Adipose tissue (tissue), 3 donors: Measurements from ENCODE around the gene STAT4. TPM values are rescaled to one million over a fixed set of nuclear protein-coding genes. Genes with fewer than 3 reads are reported as not detected.

Source experiments
- H3K27ac ChIP-seq: one replicate; pipeline ENCODE4 v1.5.1; 2013; ENCODE audit warnings: low read depth, low read length
- whole genome bisulfite sequencing, 3 donors: extraction: QIAGEN DNeasy Blood & Tissue Kit; methylation state at CpG; one replicate each; pipeline ENCODE4 v1.1.7; 2013; 5-methylcytosine and 5-hydroxymethylcytosine counted together
- polyA plus RNA-seq, 3 donors: library from polyadenylated mRNA; stranded (reverse); fragments of 200-250 nt; gene quantifications; one replicate each; pipeline ENCODE4 v1.2.3, GENCODE V29; 2013
- donor health status: healthy with polysubstance abuse.
- donor health status: Bipolar disorder and iron deficiency.
- donor health status: healthy.

STAT4 gene
- polyA plus RNA-seq, 3 donors, result 0.90 to 3.9 (median 1.7) TPM

DNA sequence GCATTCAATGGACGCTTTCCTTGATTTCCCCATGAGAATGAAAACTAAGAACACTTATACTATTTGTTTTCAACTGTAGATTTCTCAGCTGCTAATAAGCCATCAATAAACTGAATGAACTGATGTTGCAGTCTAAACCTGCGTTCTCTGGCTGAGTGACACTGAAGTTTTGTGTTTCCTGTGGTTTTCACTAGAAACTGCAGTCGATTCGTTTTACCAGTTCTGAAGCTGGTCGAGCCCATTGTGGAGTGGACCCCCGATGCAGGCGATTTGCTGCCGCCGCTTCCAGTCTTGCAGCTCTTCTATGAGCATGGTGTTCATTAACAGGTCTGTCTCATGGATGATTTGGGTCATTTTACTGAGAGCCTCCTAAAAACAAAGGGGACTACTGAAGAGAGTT lies 86.2 kb downstream of the STAT4 start:
- H3K27ac ChIP-seq, result no peak overlapping the region
- 53 to 82% (median 65%) methylated on average over 9 of the region's 9 CpGs for WGBS, 3 donors

DNA sequence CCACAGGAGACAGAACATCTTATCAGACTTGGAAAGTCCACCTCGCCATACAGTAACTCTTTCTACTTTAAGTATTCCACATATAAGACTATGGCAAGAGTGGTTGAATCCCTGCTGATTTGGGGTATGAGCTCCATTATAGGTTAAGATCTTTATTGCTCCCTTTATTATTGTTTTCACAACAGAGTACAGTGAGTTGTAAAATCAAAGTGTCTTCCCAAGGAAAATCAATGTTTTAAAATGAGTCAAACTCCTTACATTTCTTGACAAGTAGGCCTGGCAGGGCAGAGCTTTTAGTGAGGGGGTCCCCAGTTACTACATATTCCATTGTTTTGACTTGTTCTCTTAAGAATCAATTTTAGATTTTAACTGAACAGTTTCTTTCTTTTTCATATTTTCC lies 87.2 kb downstream of the STAT4 start:
- 90 to 93% (median 91%) methylated on average over 1 of the region's 1 CpG for WGBS, 3 donors
- H3K27ac ChIP-seq, result no peak overlapping the region

DNA sequence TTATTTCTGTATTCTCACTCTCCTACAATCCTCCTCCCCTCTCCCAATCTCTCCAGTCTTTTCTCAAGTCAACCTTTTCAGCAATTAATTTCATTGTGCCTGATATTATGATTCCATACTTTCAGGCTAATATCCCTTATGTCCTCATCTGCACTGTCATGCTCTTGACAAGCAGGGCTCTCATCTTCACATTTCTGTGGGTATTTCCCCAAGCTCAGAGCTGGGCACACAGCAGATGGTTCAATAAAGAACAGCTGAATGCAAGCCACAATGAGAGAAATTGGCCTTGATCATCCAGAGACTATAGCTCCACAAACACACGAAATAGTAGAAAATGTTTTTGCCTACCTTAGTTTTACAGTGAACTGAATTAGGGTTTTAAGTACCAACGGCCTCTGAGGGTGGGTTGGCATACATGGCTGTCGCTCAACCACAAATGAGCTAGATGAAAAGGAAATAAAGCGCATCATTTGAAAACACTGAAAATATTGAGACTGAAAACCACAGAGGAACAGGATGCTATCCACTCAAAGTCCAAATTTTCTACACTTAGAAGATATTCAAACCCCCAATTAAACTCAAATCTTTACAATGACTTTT lies 89.3 kb downstream of the STAT4 start:
- 83 to 88% (median 84%) methylated on average over 4 of the region's 4 CpGs for WGBS, 3 donors
- no peak overlapping the region for H3K27ac ChIP-seq

DNA sequence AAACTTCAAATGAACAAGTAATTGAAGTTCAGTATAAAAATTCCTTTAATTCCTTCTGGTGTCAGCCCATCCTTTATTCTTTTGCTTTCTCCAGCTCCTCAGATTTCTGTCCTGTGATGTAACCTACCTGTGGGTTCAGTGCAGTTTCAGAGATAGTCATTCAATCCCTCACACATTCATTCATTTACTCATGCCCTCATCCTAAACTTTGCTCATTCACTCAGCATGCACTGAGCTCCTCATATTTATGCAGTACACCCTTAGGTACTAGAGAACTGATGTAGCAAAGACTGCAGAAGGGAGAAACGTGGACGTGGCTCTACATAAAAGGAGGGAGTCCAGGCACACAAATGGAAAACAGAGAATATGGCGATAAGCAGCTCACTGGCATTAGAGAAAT lies 91.5 kb downstream of the STAT4 start:
- WGBS, 3 donors, result 84 to 96% (median 94%) methylated on average over 3 of the region's 3 CpGs
- H3K27ac ChIP-seq, result no peak overlapping the region

DNA sequence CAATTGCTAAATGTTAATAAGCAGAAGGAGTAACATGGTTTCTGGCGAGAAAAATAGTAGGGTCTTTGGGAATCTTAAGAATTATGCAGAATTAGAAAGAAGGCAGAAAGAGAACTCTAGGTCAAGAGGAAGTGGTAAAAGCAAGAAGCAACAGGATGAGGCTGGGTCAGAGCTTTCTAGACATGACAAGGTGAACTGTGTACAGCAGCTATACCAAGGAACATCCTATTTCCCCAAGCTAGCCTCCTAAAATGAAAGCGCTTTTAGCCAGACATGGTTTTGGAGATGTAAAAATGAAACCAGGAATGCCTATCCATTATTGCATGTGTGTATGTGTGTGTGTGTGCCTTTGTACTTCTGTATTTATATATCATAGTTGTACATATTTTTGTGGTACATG lies 94.6 kb downstream of the STAT4 start:
- 57 to 90% (median 57%) methylated on average over 2 of the region's 2 CpGs for WGBS, 3 donors
- no peak overlapping the region for H3K27ac ChIP-seq

DNA sequence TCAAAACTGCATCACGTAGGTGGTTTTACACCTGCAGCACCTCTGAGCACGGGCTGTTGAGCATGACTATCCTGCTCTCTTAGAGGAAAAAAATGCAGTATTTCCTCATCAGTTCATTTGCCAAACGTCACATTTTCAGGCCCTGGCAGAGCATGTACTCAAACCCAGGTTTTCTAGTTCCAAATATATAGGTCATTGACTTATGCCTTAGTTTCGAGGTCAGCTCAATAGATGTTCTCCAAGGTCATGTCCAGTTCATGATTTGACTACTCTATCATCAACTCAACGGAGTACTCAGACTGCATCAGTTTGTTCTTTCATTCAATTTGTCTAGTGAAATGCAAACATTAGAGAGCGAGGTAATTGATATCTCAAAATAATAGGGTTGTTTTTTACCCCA lies 97.5 kb downstream of the STAT4 start:
- 61 to 82% (median 79%) methylated on average over 6 of the region's 6 CpGs for WGBS, 3 donors
- H3K27ac ChIP-seq, result no peak overlapping the region

DNA sequence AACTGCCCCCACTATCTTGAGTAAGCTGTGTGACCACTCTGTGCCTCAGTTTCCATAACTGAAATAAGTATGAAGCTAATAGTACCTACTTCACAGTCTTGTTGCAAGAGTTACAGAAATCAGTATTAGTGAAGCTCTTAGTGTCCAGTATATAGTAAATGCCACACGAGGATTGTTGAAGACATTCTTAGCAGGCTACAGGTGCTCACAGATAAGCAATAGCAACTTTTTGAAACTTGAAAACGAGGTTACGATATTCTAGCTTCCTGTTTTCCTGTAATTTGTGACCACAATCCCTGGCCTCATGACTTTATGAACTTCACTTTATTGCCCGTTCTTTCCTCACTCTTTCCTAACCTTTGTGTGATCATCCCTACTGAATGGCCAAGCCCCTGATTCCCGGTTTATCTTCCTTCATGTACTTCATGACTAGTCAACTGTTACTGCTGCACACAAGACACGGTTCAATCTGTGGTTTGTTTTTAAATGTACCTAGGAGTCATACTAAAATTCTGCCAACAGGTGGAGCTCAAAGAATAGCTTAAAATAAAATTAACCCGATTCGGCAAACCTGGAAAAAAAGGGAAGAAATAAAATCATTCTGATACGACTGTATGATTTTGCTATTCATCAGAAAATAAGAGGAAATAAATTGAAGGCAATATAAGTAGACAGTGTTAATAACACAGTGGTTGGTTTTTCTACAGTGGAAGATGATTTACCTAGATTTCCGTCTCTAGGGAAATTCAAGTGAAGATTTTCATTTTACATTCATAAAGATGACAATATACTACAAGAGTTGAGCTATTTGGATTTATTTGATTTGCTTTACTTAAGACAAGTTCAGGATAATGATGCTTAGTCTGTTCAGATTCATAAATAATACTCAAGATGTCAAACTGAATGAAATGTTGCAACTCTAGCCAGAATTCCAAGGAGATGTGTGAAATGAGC lies 98.7 kb downstream of the STAT4 start:
- WGBS, 3 donors, result 15 to 26% (median 17%) methylated on average over 10 of the region's 10 CpGs
- no peak overlapping the region for H3K27ac ChIP-seq

DNA sequence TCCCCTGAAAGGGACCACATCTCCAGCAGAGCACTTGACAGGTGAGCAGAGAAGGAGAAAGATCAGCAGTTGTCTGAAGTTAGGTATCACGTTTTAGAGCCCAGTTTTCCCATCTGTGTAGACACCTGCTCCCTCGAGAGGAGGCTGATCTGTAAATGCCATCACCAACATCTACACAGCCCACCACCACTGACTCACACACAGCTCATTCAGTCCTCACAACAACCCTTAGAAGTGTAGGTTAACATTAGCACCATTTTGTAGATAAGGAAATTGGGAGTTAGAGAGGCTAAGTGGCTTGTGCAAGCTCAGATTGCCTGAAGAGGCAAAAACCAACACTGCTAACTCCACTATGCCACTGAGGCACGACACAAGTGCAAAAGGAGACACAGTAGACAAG lies 99.6 kb downstream of the STAT4 start:
- 80 to 84% (median 83%) methylated on average over 3 of the region's 3 CpGs for WGBS, 3 donors
- no peak overlapping the region for H3K27ac ChIP-seq

DNA sequence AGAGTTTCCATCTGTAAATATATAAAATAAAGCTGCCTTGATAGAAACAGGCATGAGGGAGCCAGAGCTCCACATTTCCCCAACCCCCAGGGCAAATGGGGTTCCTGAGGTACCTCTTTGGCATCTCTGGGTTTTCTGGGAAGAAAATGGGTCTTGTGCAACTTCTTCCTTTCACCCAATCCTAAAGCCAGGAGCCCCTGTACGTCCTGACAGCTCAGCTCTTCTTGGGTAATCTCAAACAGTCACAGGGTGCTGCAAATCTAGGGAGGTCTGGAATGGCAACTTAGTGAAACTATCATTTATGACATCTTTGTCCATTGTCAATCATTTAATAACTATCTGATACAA lies 100.2 kb downstream of the STAT4 start:
- H3K27ac ChIP-seq, result no peak overlapping the region
- 27 to 57% (median 42%) methylated on average over 1 of the region's 1 CpG for WGBS, 3 donors

DNA sequence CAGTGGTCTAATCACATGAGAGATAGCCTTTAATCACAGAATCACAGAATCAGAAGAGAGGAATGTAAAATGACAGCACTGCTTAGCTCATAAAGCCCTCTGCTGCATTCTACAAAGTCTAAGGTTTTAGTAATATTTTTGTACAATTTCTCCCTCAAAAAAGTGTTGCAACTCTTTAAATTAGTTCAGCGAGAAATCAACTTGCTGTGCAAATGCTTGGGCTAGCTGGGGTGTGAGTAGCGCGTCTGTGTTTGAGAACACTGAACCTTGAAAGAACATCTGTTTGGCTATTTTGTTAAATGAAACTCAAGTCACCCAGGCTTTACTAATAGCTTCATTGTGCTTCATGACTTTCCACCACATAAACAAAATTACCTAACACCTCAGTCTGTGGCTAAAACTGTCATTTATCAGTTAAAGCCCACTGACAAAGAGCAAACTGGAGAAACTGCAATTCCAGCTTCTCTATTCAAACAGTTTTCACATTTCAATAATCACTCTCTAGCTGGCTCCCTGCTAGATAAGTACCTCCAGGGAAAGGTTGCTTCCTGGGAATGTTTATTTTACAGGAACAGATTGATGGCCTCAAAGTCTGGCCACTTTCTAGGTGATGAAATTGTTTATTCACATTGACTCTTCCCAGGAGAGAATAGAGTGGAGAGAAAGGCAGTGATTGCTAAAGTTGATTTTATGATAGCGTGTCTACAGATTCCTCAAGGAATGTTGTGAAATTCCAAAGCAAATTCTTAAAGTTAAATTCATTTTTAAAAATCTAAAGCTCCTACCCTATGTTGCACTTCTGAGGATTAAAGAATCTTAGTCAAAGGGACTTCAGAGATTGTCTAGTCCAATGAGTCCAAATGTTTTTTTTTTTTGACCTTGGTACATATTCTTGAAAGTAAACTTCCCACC lies 100.8 kb downstream of the STAT4 start:
- H3K27ac ChIP-seq, result no peak overlapping the region
- WGBS, 3 donors, result 16 to 58% (median 52%) methylated on average over 4 of the region's 4 CpGs

DNA sequence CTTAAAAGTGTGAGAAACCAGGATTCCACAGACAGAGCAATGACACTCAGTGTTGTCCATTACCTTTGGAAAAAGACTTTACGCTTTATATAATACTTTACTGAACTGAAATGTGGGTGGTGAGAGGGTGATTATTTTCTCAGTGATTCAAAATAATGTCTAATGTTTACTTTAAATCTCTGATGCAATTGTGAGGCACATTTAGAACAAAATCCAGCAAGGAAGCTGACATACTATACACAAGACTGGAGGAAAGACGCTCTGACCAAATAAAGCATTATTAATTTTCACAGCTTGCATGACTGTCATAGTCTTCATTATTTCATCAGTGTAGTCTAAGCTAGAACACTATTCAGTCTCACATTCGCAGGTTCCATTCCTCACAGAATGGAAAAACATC lies 102.7 kb downstream of the STAT4 start:
- WGBS, 3 donors, result 88 to 98% (median 97%) methylated on average over 3 of the region's 3 CpGs
- H3K27ac ChIP-seq, result no peak overlapping the region

DNA sequence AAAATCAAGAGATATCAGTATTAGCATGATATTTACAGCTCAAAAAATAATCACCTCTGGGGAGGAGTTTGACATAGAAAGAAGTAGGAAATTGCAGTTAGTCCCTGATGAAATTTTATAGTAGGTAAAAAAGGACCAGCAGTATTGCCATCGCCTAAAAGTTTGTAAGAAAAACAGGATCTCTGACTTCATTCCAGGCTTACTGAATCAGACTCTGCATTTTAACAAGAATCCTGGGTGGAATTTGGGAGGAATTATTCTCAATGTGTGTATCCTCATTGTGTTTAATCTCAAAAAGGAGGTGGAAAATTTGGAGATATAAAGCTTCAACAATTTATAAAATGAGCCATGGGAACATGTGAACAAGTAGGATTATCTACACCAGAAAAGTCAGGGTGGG lies 105.7 kb downstream of the STAT4 start:
- no peak overlapping the region for H3K27ac ChIP-seq
- 79 to 100% (median 84%) methylated on average over 1 of the region's 1 CpG for WGBS, 3 donors

DNA sequence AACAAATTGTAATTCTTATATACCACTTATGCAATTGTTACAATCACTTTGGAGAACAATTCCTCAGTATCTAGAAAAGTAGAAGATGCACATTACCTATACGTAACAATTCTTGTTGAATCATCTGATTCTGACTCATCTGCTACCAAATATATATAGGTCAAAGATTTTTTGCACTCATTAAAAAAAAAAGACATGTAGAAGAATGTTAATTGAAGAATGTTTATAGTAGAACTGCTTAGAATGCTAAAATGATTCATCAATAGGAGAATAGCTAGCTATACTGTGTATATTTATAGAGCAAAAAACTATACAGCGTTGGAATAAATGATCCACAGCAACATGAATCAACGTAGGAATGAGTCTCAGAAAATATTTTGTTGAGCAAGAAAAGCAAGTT lies 107.4 kb downstream of the STAT4 start:
- no peak overlapping the region for H3K27ac ChIP-seq
- 93 to 96% (median 94%) methylated on average over 3 of the region's 3 CpGs for WGBS, 3 donors

DNA sequence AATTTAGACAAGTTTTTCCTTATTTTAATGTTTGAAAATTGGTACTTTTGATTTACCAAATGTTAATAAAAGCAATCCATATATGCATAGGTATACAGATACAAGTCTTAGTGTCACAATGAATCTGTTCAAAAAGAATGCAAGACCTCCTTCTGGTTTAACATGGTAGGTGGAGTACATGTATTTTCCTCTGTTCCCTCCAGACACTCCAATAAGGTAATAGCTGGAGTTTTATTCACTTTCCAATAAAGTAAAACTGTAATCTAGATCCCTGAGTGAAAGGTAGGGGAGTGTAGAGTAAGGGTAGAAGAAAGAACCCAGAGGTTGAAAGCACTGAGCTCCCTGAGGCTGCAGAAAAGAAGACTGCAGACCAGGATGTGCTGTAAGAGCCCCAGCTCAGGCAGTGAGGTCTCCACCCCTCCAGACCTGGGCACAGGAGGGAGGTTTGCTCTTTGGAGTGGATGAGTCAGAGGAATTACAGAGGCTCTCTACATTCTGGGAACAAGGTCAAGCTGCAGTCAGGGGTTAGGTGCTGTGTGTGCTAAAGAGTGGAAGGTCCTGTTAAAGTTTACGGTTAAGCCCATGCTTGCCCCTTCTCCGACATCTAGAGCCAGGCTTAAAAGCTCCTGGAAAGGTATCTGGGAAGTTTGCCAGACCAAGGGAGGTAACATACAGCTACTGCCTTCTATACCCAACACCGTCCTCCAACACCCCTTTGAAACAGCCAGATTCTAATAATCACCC lies 109.2 kb downstream of the STAT4 start:
- 65 to 93% (median 93%) methylated on average over 3 of the region's 3 CpGs for WGBS, 3 donors
- H3K27ac ChIP-seq, result no peak overlapping the region

DNA sequence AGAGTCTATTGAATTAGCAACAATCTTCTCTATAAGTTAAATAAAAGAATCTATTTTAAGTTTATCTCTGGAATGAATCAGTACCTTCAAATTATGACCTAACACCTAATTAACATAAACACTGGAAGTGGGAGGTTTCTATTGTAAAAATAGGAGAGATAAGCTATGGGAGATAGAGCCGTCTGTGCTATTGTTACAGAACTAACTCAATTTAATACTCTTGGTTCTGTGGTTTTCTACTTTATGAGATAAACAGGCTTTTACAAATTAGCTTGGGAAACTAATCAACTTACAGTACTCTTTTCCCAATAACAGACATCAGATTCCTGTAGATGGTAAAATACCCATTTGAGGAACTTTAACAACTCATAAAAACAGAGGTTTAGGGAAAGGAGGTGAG lies 111.2 kb downstream of the STAT4 start:
- 79 to 90% (median 81%) methylated on average over 1 of the region's 1 CpG for WGBS, 3 donors
- H3K27ac ChIP-seq, result no peak overlapping the region

DNA sequence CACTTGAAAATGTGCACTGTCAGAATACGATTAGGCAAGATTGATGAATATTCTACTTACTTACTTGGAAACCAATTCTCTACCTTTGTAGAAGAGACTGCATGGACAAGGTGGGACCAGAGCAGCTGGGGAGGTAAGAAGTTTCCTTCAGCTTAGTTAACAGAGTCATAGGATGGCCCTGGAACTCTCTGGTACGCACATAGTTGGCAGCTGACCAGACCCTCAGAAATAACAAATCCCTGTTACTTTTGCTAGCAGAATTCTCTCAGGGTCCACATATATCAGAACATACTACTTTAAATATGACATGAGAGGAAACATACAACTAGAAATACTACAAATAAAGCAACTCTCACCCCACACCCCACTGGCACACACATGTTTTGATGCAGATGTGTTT lies 112.1 kb downstream of the STAT4 start:
- no peak overlapping the region for H3K27ac ChIP-seq
- 89 to 95% (median 93%) methylated on average over 2 of the region's 2 CpGs for WGBS, 3 donors

DNA sequence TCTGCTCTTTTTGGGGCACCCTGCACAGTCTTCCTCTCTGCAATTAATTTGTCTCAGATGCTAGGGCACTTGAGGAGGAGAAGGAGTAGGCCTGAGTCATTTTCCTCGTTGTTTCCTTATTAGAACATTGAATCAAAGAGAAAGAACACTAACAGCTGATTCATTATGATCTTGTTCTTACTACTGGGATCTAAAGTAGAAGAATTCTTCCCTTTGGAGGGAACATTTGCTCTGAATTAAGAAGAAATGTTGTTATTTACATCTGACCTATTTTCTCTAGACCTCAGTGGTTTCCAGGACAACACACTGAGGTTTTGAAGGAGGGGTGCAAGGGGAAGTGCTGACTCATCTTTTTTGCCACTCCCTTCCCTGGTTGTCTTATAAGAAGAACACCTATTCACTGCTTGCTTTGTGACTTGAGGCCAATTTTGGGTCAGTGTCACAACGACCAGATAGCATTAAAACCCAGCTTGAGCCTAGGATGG lies 112.5 kb downstream of the STAT4 start:
- 23 to 68% (median 43%) methylated on average over 2 of the region's 2 CpGs for WGBS, 3 donors
- no peak overlapping the region for H3K27ac ChIP-seq

DNA sequence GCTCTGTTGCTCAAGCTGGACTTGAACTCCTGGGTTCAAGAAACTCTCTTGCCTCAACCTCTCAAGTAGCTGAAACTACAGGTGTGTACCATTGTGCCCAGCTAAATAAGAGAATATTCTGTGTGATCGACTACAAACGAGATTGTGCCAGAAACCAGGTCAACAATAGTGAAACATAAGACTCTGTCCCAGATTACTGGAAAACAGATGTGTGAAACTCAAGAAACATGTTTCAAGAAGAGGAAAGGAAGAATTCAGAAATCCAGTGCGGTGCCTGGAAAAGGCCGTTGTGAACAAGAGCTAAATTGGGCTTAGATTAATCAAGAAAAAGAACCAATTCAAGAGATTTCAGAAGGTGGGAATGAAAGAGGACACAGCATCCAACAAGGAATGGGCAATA lies 113.4 kb downstream of the STAT4 start:
- WGBS, 3 donors, result 92 to 96% (median 93%) methylated on average over 4 of the region's 4 CpGs

More for the DNA sequence above, 113.4 kb downstream of the STAT4 start:
- H3K27ac ChIP-seq, result no peak overlapping the region
